HEK293 (cell line): ENCODE results near the gene VPS13D.

ENCODE experiments used
- CTCF ChIA-PET: fragments of 350-600 bp; formaldehyde crosslinking; extraction: SDS; loops from one replicate; lab custom pipeline; 2021; ENCODE audit warnings: antibody characterized with exemption; lab: Yijun Ruan, JAX
- POLR2A ChIA-PET: fragments of 300-600 bp; formaldehyde crosslinking; extraction: SDS; loops from one replicate; lab custom pipeline; 2020; ENCODE audit warnings: antibody characterized with exemption, inconsistent platforms; lab: Yijun Ruan, JAX
- H3K27ac ChIP-seq: fragments of 200-500 bp; sonication (Bioruptor generic); 2 replicates; pipeline ENCODE4 v1.5.1; 2014; ENCODE audit warnings: low read depth, low read length, control low read depth, inconsistent platforms; ENCODE audit errors: extremely low read depth
- H3K36me3 ChIP-seq, 2 experiments: fragments of 200-500 bp in 1 of 2; sonication (Bioruptor generic) in 1 of 2; 1 replicate in 1 of 2; 2 replicates in 1 of 2; pipeline ENCODE4 v1.5.1; 2014 to 2017; ENCODE audit warnings: inconsistent platforms in 2 of 2, low read length in 2 of 2; ENCODE audit not compliant: control insufficient read depth in 2 of 2, insufficient read depth in 1 of 2
- H3K4me1 ChIP-seq: fragments of 200-500 bp; sonication (Bioruptor generic); 2 replicates; pipeline ENCODE4 v1.5.1; 2014; ENCODE audit warnings: mild to moderate bottlenecking, low read length, inconsistent platforms; ENCODE audit not compliant: control insufficient read depth, insufficient read depth
- H3K4me3 ChIP-seq: 2 replicates; pipeline ENCODE4 v1.5.1; 2011; ENCODE audit warnings: low read depth, mild to moderate bottlenecking, control low read depth, low read length, moderate library complexity
- H3K9me3 ChIP-seq: fragments of 200-500 bp; sonication (Bioruptor generic); 2 replicates; pipeline ENCODE4 v1.5.1; 2014; ENCODE audit warnings: low read depth, low read length, inconsistent platforms; ENCODE audit not compliant: control insufficient read depth, insufficient read depth
- HOXA7 ChIP-seq: sonication (generic); formaldehyde crosslinking; IDR thresholded peaks from 2 replicates; pipeline ENCODE4 v1.8.1; 2022; ENCODE audit warnings: missing genetic modification reagents, borderline replicate concordance
- HOXD13 ChIP-seq: sonication (generic); formaldehyde crosslinking; IDR thresholded peaks from 2 replicates; pipeline ENCODE4 v1.8.0; 2022; ENCODE audit warnings: missing genetic modification reagents, borderline replicate concordance
- SETDB1 ChIP-seq: IDR thresholded peaks from one replicate; pipeline ENCODE4 v1.6.1; 2017; ENCODE audit warnings: mild to moderate bottlenecking, low read length, moderate library complexity, mixed read lengths; ENCODE audit not compliant: insufficient read length
- ZBTB7A ChIP-seq: fragments of 450-650 bp; formaldehyde crosslinking; IDR thresholded peaks from 2 replicates; pipeline ENCODE4 v1.5.1; 2016; ENCODE audit warnings: low read depth, missing biosample characterization, missing genetic modification characterization
- ZNF157 ChIP-seq: fragments of 450-650 bp; formaldehyde crosslinking; IDR thresholded peaks from 2 replicates; pipeline ENCODE4 v1.5.1; 2016; ENCODE audit warnings: missing biosample characterization, missing genetic modification characterization
- ZNF248 ChIP-seq: fragments of 450-650 bp; formaldehyde crosslinking; IDR thresholded peaks from 2 replicates; pipeline ENCODE4 v1.5.1; 2017; ENCODE audit warnings: missing biosample characterization, missing genetic modification characterization
- ZNF394 ChIP-seq: fragments of 450-650 bp; formaldehyde crosslinking; IDR thresholded peaks from 2 replicates; pipeline ENCODE4 v1.5.1; 2016; ENCODE audit warnings: missing biosample characterization, missing genetic modification characterization, mild to moderate bottlenecking, moderate library complexity, borderline replicate concordance
- ZNF514 ChIP-seq: fragments of 450-650 bp; formaldehyde crosslinking; IDR thresholded peaks from 2 replicates; pipeline ENCODE4 v1.5.1; 2016; ENCODE audit warnings: missing biosample characterization, missing genetic modification characterization
- ZNF560 ChIP-seq: fragments of 450-650 bp; formaldehyde crosslinking; IDR thresholded peaks from 2 replicates; pipeline ENCODE4 v1.5.1; 2017; ENCODE audit warnings: missing biosample characterization, missing genetic modification characterization, borderline replicate concordance
- ZNF623 ChIP-seq: fragments of 450-650 bp; formaldehyde crosslinking; IDR thresholded peaks from 2 replicates; pipeline ENCODE4 v1.5.1; 2016; ENCODE audit warnings: missing biosample characterization, missing genetic modification characterization
- ZNF76 ChIP-seq: fragments of 450-650 bp; formaldehyde crosslinking; IDR thresholded peaks from 2 replicates; pipeline ENCODE4; 2016; ENCODE audit warnings: low read depth, missing biosample characterization, missing genetic modification characterization, borderline replicate concordance
- TF ChIP-seq, protein P1 (sequence below): fragments of 450-650 bp; formaldehyde crosslinking; IDR thresholded peaks from 2 replicates; pipeline ENCODE4 v1.5.1; 2016; ENCODE audit warnings: missing biosample characterization, missing genetic modification characterization
- TF ChIP-seq, protein P2 (sequence below): fragments of 450-650 bp; formaldehyde crosslinking; IDR thresholded peaks from 2 replicates; pipeline ENCODE4 v1.5.1; 2017; ENCODE audit warnings: missing biosample characterization, missing genetic modification characterization
- TF ChIP-seq, protein P3 (sequence below): fragments of 450-650 bp; formaldehyde crosslinking; IDR thresholded peaks from 2 replicates; pipeline ENCODE4 v1.5.1; 2016; ENCODE audit warnings: missing biosample characterization, missing genetic modification characterization
- TF ChIP-seq, protein P4 (sequence below): fragments of 450-650 bp; formaldehyde crosslinking; IDR thresholded peaks from 2 replicates; pipeline ENCODE4 v1.5.1; 2016; ENCODE audit warnings: missing biosample characterization, missing genetic modification characterization
- TF ChIP-seq, protein P5 (sequence below): fragments of 450-650 bp; formaldehyde crosslinking; IDR thresholded peaks from 2 replicates; pipeline ENCODE4 v1.5.1; 2016; ENCODE audit warnings: missing biosample characterization, missing genetic modification characterization, low read depth
- TF ChIP-seq, protein P6 (sequence below): fragments of 450-650 bp; formaldehyde crosslinking; IDR thresholded peaks from 2 replicates; pipeline ENCODE4 v1.5.1; 2016; ENCODE audit warnings: missing biosample characterization, missing genetic modification characterization, low read depth
- TF ChIP-seq, protein P7 (sequence below): fragments of 450-650 bp; formaldehyde crosslinking; IDR thresholded peaks from 2 replicates; pipeline ENCODE4 v1.5.1; 2016; ENCODE audit warnings: missing biosample characterization, missing genetic modification characterization

The VPS13D gene

DNA sequence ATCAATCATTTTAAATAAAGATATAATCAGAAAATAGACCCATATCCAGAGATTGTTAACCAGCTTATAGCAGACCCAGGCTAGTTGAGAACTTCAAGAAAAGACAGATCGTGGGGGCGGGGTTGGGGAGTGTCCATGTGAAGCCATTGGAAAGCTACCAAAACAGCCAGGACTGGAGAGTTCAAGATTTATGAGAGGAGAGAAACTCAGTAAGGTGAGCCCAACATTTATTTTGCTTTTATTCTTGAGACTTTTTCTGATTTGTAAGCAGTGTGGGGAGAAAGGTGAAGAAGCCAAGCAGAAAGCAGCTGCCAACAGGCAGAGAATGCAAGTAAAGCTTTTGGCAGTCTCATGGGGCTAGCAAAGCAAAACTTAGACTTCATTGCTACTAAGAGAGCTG, 179.9 kb downstream of the VPS13D start (continued):
- TF ChIP-seq, protein P1, sequence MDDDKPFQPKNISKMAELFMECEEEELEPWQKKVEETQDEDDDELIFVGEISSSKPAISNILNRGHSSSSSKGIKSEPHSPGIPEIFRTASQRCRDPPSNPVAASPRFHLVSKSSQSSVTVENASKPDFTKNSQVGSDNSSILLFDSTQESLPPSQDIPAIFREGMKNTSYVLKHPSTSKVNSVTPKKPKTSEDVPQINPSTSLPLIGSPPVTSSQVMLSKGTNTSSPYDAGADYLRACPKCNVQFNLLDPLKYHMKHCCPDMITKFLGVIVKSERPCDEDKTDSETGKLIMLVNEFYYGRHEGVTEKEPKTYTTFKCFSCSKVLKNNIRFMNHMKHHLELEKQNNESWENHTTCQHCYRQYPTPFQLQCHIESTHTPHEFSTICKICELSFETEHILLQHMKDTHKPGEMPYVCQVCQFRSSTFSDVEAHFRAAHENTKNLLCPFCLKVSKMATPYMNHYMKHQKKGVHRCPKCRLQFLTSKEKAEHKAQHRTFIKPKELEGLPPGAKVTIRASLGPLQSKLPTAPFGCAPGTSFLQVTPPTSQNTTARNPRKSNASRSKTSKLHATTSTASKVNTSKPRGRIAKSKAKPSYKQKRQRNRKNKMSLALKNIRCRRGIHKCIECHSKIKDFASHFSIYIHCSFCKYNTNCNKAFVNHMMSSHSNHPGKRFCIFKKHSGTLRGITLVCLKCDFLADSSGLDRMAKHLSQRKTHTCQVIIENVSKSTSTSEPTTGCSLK (tag by site-specific recombination), result no peak

DNA sequence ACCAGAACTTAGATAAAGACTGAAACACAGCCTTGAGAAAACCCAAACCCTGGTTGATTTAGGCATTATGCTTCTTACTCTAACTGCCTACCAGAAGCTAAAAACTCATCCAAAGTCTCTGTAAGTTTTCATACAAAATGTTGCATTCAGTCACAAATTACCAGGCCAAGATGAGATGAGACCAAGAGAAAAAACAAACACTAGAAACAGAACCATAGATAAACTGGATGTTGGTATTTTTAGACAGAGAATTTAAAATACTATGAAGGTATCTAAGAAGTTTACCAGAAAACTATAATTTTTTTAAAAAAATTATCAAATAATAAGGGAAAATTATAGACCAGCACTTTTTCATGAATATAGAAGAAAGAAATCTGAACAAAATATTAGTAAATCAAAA, 180.5 kb downstream of the VPS13D start:
- peak; percentile 40 for TF ChIP-seq SETDB1
- no peak for TF ChIP-seq ZNF394
- no peaks in the 10 kb centered on the region for H3K4me1 ChIP-seq
- ChIA-PET CTCF (interaction anchor here (0.6 to 1.0 kb wide), 4 partner anchors 9 to 135 kb away, joined by 3 to 4 read pairs (median 3); no protein-coding TSS in a partner anchor), POLR2A (no interaction called here)
- H3K9me3 ChIP-seq, result no peaks in the 10 kb centered on the region
- no peak overlapping the region for H3K27ac ChIP-seq
- H3K4me3 ChIP-seq, result no peak overlapping the region
- peaks cover 0 to 30% of the 10 kb centered on the region in 2 experiments; a peak in 1 of 3 replicates for H3K36me3 ChIP-seq

DNA sequence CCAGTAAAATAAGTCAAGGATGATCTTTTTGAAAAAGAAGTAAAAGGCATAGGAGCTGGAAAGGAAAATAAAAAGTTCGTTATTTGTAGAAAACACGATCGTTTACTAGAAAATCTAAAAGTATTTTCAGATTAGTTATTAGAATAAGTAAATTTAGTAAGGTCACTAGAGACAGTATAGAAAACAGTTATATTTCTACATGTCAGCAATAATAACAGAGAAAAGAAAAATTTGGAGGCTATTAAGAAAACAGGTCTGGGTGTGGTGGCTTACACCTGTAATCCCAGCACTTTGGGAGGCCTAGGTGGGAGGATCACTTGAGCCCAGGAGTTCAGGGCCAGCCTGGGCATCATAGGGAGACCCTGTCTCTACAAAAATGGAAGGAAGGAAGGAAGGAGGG, 181.3 kb downstream of the VPS13D start:
- Histone ChIP-seq H3K4me1 (no peaks in the 10 kb centered on the region), H3K36me3 (peaks cover 0 to 34% of the 10 kb centered on the region in 2 experiments; a peak in 1 of 3 replicates), H3K9me3 (no peaks in the 10 kb centered on the region), H3K4me3 (no peak overlapping the region), H3K27ac (no peak overlapping the region)
- CTCF ChIA-PET, result interaction anchor here (1.0 kb wide), 1 partner anchor 92 kb away, joined by 4 read pairs; no protein-coding TSS in a partner anchor
- POLR2A ChIA-PET, result no interaction called here
- TF ChIP-seq, protein P2, sequence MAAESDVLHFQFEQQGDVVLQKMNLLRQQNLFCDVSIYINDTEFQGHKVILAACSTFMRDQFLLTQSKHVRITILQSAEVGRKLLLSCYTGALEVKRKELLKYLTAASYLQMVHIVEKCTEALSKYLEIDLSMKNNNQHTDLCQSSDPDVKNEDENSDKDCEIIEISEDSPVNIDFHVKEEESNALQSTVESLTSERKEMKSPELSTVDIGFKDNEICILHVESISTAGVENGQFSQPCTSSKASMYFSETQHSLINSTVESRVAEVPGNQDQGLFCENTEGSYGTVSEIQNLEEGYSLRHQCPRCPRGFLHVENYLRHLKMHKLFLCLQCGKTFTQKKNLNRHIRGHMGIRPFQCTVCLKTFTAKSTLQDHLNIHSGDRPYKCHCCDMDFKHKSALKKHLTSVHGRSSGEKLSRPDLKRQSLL (tag by site-specific recombination), result no peak
- TF ChIP-seq, protein P3, sequence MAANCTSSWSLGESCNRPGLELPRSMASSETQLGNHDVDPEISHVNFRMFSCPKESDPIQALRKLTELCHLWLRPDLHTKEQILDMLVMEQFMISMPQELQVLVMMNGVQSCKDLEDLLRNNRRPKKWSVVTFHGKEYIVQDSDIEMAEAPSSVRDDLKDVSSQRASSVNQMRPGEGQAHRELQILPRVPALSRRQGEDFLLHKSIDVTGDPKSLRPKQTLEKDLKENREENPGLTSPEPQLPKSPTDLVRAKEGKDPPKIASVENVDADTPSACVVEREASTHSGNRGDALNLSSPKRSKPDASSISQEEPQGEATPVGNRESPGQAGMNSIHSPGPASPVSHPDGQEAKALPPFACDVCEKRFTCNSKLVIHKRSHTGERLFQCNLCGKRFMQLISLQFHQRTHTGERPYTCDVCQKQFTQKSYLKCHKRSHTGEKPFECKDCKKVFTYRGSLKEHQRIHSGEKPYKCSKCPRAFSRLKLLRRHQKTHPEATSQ (tag by site-specific recombination), result no peak
- no peak for TF ChIP-seq ZNF560 (tag by site-specific recombination)
- no peak for TF ChIP-seq ZNF76
- TF ChIP-seq, protein P4, sequence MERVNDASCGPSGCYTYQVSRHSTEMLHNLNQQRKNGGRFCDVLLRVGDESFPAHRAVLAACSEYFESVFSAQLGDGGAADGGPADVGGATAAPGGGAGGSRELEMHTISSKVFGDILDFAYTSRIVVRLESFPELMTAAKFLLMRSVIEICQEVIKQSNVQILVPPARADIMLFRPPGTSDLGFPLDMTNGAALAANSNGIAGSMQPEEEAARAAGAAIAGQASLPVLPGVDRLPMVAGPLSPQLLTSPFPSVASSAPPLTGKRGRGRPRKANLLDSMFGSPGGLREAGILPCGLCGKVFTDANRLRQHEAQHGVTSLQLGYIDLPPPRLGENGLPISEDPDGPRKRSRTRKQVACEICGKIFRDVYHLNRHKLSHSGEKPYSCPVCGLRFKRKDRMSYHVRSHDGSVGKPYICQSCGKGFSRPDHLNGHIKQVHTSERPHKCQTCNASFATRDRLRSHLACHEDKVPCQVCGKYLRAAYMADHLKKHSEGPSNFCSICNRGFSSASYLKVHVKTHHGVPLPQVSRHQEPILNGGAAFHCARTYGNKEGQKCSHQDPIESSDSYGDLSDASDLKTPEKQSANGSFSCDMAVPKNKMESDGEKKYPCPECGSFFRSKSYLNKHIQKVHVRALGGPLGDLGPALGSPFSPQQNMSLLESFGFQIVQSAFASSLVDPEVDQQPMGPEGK (tag by site-specific recombination), result no peak
- TF ChIP-seq ZNF514 (tag by site-specific recombination), result no peak
- no peak for TF ChIP-seq ZNF157 (tag by site-specific recombination)
- no peak for TF ChIP-seq ZNF248
- TF ChIP-seq, protein P5, sequence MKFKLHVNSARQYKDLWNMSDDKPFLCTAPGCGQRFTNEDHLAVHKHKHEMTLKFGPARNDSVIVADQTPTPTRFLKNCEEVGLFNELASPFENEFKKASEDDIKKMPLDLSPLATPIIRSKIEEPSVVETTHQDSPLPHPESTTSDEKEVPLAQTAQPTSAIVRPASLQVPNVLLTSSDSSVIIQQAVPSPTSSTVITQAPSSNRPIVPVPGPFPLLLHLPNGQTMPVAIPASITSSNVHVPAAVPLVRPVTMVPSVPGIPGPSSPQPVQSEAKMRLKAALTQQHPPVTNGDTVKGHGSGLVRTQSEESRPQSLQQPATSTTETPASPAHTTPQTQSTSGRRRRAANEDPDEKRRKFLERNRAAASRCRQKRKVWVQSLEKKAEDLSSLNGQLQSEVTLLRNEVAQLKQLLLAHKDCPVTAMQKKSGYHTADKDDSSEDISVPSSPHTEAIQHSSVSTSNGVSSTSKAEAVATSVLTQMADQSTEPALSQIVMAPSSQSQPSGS (tag by site-specific recombination), result no peak
- TF ChIP-seq ZNF623 (tag by site-specific recombination), result no peak
- TF ChIP-seq, protein P6, sequence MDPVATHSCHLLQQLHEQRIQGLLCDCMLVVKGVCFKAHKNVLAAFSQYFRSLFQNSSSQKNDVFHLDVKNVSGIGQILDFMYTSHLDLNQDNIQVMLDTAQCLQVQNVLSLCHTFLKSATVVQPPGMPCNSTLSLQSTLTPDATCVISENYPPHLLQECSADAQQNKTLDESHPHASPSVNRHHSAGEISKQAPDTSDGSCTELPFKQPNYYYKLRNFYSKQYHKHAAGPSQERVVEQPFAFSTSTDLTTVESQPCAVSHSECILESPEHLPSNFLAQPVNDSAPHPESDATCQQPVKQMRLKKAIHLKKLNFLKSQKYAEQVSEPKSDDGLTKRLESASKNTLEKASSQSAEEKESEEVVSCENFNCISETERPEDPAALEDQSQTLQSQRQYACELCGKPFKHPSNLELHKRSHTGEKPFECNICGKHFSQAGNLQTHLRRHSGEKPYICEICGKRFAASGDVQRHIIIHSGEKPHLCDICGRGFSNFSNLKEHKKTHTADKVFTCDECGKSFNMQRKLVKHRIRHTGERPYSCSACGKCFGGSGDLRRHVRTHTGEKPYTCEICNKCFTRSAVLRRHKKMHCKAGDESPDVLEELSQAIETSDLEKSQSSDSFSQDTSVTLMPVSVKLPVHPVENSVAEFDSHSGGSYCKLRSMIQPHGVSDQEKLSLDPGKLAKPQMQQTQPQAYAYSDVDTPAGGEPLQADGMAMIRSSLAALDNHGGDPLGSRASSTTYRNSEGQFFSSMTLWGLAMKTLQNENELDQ, result no peak
- no peak for TF ChIP-seq HOXA7
- TF ChIP-seq ZBTB7A (tag by site-specific recombination), result no peak
- TF ChIP-seq, protein P7, sequence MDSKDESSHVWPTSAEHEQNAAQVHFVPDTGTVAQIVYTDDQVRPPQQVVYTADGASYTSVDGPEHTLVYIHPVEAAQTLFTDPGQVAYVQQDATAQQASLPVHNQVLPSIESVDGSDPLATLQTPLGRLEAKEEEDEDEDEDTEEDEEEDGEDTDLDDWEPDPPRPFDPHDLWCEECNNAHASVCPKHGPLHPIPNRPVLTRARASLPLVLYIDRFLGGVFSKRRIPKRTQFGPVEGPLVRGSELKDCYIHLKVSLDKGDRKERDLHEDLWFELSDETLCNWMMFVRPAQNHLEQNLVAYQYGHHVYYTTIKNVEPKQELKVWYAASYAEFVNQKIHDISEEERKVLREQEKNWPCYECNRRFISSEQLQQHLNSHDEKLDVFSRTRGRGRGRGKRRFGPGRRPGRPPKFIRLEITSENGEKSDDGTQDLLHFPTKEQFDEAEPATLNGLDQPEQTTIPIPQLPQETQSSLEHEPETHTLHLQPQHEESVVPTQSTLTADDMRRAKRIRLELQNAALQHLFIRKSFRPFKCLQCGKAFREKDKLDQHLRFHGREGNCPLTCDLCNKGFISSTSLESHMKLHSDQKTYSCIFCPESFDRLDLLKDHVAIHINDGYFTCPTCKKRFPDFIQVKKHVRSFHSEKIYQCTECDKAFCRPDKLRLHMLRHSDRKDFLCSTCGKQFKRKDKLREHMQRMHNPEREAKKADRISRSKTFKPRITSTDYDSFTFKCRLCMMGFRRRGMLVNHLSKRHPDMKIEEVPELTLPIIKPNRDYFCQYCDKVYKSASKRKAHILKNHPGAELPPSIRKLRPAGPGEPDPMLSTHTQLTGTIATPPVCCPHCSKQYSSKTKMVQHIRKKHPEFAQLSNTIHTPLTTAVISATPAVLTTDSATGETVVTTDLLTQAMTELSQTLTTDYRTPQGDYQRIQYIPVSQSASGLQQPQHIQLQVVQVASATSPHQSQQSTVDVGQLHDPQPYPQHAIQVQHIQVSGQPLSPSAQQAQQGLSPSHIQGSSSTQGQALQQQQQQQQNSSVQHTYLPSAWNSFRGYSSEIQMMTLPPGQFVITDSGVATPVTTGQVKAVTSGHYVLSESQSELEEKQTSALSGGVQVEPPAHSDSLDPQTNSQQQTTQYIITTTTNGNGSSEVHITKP, result no peak
- no peak for TF ChIP-seq HOXD13 (CRISPR knock-in tag)
